Keratinocyte (primary cell): Measurements from ENCODE around the gene FRAS1. TPM values are rescaled to one million over a fixed set of nuclear protein-coding genes. Genes with fewer than 3 reads are reported as not detected.

Experiments
- DNase-seq: peaks from one replicate; pipeline ENCODE4 v3.0.0-alpha.2; 2011; ENCODE audit warnings: low read depth, missing footprints, low spot score
- FAIRE-seq: peaks from 2 replicates; lab custom pipeline; 2011; peaks lifted over from hg19 to GRCh38; lab: Jason Lieb, UNC
- H2AFZ ChIP-seq: 2 replicates; pipeline ENCODE4 v1.6.0; 2012; ENCODE audit warnings: low read length, control low read depth, inconsistent platforms; ENCODE audit not compliant: control insufficient read depth
- H3K27ac ChIP-seq: 2 replicates; pipeline ENCODE4 v1.5.1; 2011; ENCODE audit warnings: low read length; ENCODE audit not compliant: control insufficient read depth, insufficient read depth
- H3K27me3 ChIP-seq: 3 replicates; pipeline ENCODE4 v1.6.0; 2011; ENCODE audit warnings: low read length; ENCODE audit not compliant: control insufficient read depth, insufficient read depth; ENCODE audit errors: extremely low read depth
- H3K36me3 ChIP-seq, 2 experiments: 2 replicates in 1 of 2; 3 replicates in 1 of 2; pipeline ENCODE4 v1.5.1; 2011; ENCODE audit warnings: low read length in 2 of 2, mild to moderate bottlenecking in 1 of 2; ENCODE audit not compliant: control insufficient read depth in 2 of 2, insufficient read depth in 2 of 2; ENCODE audit errors: extremely low read depth in 1 of 2
- H3K4me1 ChIP-seq: 3 replicates; pipeline ENCODE4 v1.5.1; 2011; ENCODE audit warnings: low read length; ENCODE audit not compliant: control insufficient read depth, insufficient read depth; ENCODE audit errors: extremely low read depth
- H3K4me2 ChIP-seq: 3 replicates; pipeline ENCODE4 v1.6.0; 2011; ENCODE audit warnings: low read depth, low read length; ENCODE audit not compliant: control insufficient read depth, insufficient read depth; ENCODE audit errors: extremely low read depth
- H3K4me3 ChIP-seq, 3 experiments: fragments of 200-600 bp in 1 of 3; sonication (generic) in 1 of 3; 2 replicates in 2 of 3; 3 replicates in 1 of 3; pipeline ENCODE4 v1.5.1; 2011 to 2016; ENCODE audit warnings: low read length in 3 of 3, mild to moderate bottlenecking in 3 of 3, control low read depth in 2 of 3, inconsistent platforms in 1 of 3, low read depth in 1 of 3, mixed read lengths in 1 of 3, mixed run types in 1 of 3, moderate library complexity in 1 of 3; ENCODE audit not compliant: control insufficient read depth in 2 of 3, insufficient read depth in 2 of 3; ENCODE audit errors: extremely low read depth in 1 of 3
- H3K79me2 ChIP-seq: 2 replicates; pipeline ENCODE4 v1.6.0; 2012; ENCODE audit warnings: low read length; ENCODE audit not compliant: control insufficient read depth, insufficient read depth
- H3K9ac ChIP-seq: 3 replicates; pipeline ENCODE4 v1.6.0; 2011; ENCODE audit warnings: low read length; ENCODE audit not compliant: control insufficient read depth, insufficient read depth; ENCODE audit errors: extremely low read depth
- H3K9me1 ChIP-seq: 3 replicates; pipeline ENCODE4 v1.6.0; 2011; ENCODE audit warnings: low read length; ENCODE audit not compliant: control insufficient read depth, insufficient read depth; ENCODE audit errors: extremely low read depth
- H3K9me3 ChIP-seq: 2 replicates; pipeline ENCODE4 v1.5.1; 2012; ENCODE audit warnings: low read depth, low read length; ENCODE audit not compliant: control insufficient read depth
- H4K20me1 ChIP-seq: 3 replicates; pipeline ENCODE4 v1.6.0; 2011; ENCODE audit warnings: low read length; ENCODE audit not compliant: control insufficient read depth, insufficient read depth; ENCODE audit errors: extremely low read depth
- CTCF ChIP-seq, 3 experiments: IDR thresholded peaks in 1 of 3; conservative IDR thresholded peaks in 1 of 3; optimal IDR thresholded peaks in 1 of 3; 2 replicates in 2 of 3; 3 replicates in 1 of 3; pipeline versions ENCODE3 to v1.5.1; 2011; ENCODE audit warnings: low read length in 3 of 3, mild to moderate bottlenecking in 3 of 3, moderate library complexity in 2 of 3, control low read depth in 1 of 3, inconsistent platforms in 1 of 3; ENCODE audit not compliant: insufficient read depth in 2 of 3; ENCODE audit errors: extremely low read depth in 1 of 3
- EZH2 ChIP-seq: IDR thresholded peaks from one replicate; pipeline ENCODE4 v1.6.1; 2012; ENCODE audit warnings: inconsistent platforms, mild to moderate bottlenecking, low read length, moderate library complexity
- dilution Hi-C: fragments of 300-500 bp; cut with MboI; formaldehyde crosslinking; loops from one replicate; pipeline ENCODE4 v1.7.0; 2020; ENCODE audit warnings: low sequenced_read_pairs; ENCODE audit not compliant: extremely low pct_ligation_motif_present
- polyA plus RNA-seq, 5 experiments: library from polyadenylated mRNA; depleted of rRNA in 3 of 5; stranded (reverse) in 3 of 5; stranded (forward) in 1 of 5; unstranded in 1 of 5; fragments of >200 nt; gene quantifications; 1 replicate in 1 of 5; 2 replicates in 3 of 5; 3 replicates in 1 of 5; pipeline versions ENCODE4 v1.2.1 to v1.2.3, GENCODE V29; 2011 to 2012; ENCODE audit warnings: missing spikeins in 2 of 5, low read depth in 1 of 5, low replicate concordance in 1 of 5

Gene FRAS1
- polyA plus RNA-seq, 1 donor (not counting 4 experiments of a cell fraction or from before 2014, with no cell fraction given) = 3.5 TPM

GRCh38 chr4:78309352-78309751 is 252.2 kb downstream of the FRAS1 start:
- dilution Hi-C loops = no loop called here
- TF ChIP-seq CTCF (optimal IDR thresholded peaks at IDR 0.05 in 1 of 3, IDR thresholded peaks at IDR 0.05 in 1 of 3, conservative IDR thresholded peaks at IDR 0.05 in 1 of 3; ENCODE audit: extremely low read depth in 1 of 3, insufficient read depth in 2 of 3, low read length in 3 of 3) = no peak
- no peak for TF ChIP-seq EZH2
- Histone ChIP-seq H3K9me3 (no peaks in the 10 kb centered on the region), H3K27ac (no peak overlapping the region), H2AFZ (no peak overlapping the region), H3K4me3 (no peak overlapping the region), H4K20me1 (no peaks in the 10 kb centered on the region), H3K9ac (no peak overlapping the region), H3K4me1 (no peaks in the 10 kb centered on the region), H3K9me1 (no peaks in the 10 kb centered on the region), H3K27me3 (no peaks in the 10 kb centered on the region), H3K4me2 (no peak overlapping the region), H3K79me2 (no peaks in the 10 kb centered on the region), H3K36me3 (peaks cover 0 to 2% of the 10 kb centered on the region in 2 experiments)
- FAIRE-seq (no peak), DNase-seq (no peak)

- Histone ChIP-seq H3K27me3 (no peaks in the 10 kb centered on the region), H3K79me2 (no peaks in the 10 kb centered on the region), H3K9ac (no peak overlapping the region), H3K9me1 (no peaks in the 10 kb centered on the region), H3K9me3 (no peaks in the 10 kb centered on the region), H2AFZ (no peak overlapping the region), H3K4me1 (no peaks in the 10 kb centered on the region), H4K20me1 (no peaks in the 10 kb centered on the region), H3K36me3 (peaks cover 0 to 2% of the 10 kb centered on the region in 2 experiments), H3K4me3 (no peak overlapping the region), H3K27ac (no peak overlapping the region), H3K4me2 (no peak overlapping the region)
- no peak for FAIRE-seq
- TF ChIP-seq EZH2 = no peak
- no peak for TF ChIP-seq CTCF (optimal IDR thresholded peaks at IDR 0.05 in 1 of 3, IDR thresholded peaks at IDR 0.05 in 1 of 3, conservative IDR thresholded peaks at IDR 0.05 in 1 of 3; ENCODE audit: extremely low read depth in 1 of 3, insufficient read depth in 2 of 3, low read length in 3 of 3)
- no peak for DNase-seq
- dilution Hi-C loops = no loop called here
Measured at GRCh38 chr4:78310007-78310739, 253.1 kb downstream of the FRAS1 start.
